IPS-NIHi11 (cell line): ENCODE measurements around the gene TBC1D22A.

Experiments
- DNase-seq: peaks from one replicate; pipeline ENCODE4 v3.0.0; 2012; ENCODE audit warnings: mixed read lengths, low spot score

The TBC1D22A gene

DNA sequence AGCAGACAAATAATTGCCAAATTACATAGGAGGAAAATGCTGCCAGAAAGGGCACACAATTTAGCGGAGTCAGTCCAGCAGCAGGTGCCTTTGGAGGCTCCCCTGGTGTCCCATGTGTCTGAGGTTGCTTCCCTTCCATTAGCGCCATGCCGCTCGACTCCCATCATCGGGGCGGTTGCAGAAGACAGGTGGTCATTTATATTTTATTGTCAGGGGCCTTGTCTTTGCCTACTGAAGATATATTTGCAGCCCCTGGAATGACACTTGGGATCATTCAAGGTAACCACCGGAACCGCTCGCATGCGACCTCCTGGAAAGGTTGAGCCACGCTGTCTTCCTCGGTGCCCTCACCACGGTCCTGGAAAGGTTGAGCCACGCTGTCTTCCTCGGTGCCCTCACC lies 298.3 kb downstream of the TBC1D22A start:
- DNase-seq: no peak

DNA sequence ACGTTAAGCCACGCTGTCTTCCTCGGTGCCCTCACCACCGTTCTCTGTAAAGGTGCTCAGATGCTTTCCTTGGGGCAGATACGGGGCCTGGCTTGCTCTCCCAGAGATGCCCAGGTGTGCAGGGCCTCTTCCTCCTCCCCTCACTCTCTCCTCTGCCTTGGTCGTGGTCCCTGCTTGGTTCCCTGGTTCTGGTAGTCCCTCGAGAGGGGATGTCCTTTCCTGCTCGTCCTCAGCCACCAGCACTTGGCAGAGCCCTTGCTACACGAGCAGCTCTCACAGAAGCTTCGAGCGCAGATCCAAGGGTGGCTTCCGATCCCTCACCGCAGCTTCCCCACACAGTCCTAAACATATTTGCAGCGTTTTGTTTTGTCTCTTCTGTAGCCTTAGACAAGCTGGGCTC lies 298.8 kb downstream of the TBC1D22A start:
- no peak for DNase-seq

GRCh38 chr22:47062126-47062525 lies 299.7 kb downstream of the TBC1D22A start:
- DNase-seq: no peak

DNA sequence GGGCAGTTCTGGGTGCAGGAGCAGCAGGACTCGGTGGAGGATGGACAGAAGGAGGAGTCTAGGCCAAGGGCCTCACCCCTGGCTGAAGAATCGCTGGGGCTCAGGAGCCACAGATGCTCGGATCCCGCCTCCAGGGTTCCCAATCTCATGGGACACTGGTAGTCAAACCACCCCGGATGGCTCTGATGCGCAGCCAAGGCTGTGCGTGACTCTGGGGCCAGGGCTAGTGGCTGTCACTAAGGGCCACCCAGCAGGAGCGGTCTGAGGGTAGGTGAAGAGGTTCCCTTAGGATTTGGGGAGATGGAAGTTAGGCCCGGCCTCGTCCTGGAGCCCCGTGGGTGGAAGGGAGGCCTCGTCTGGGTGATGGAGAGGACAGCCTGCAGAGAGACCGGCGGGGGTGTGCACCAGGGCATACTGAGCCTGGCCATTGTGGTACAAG lies 300.6 kb downstream of the TBC1D22A start:
- DNase-seq: no peak

DNA sequence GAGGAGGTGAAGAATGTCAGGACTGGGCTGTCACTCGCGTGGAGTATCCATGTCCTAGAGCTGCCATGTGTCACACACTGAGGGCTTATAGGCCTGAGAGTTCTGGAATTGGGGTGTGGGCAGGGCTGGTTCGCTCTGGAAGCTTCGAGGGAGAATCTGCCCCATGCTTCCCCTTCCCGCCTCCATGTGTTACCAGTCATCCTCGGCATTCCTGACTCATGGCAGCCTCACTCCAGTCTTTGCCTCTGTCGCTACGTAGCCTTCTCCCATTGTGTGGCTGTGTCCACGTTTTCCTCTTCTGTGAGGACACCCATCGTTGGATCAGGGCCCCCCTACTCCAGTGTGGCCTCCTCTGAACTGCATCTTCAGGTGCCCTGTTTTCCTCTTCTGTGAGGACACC lies 301.2 kb downstream of the TBC1D22A start:
- DNase-seq: peak; percentile 10

DNA sequence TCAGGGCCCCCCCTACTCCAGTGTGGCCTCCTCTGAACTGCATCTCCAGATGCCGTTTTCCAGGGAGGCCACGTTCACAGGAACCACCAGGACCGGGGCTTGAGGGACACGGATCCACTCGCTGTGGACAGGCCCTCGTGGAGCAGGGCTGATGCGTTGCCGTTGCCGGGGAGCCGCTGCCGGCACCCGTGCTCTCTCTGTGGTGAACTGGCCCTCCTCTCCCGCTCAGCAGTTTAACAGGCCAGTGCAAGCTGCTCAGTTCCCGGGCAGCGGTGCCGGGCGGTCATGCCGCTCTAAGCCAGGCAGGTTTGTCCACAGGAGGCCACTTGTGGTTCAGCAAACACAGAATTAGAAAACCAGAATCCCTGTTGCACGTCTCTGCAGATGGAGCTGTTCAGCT lies 301.6 kb downstream of the TBC1D22A start:
- DNase-seq: peak; percentile 8

GRCh38 chr22:47064416-47064815 lies 302.0 kb downstream of the TBC1D22A start:
- no peak for DNase-seq

DNA sequence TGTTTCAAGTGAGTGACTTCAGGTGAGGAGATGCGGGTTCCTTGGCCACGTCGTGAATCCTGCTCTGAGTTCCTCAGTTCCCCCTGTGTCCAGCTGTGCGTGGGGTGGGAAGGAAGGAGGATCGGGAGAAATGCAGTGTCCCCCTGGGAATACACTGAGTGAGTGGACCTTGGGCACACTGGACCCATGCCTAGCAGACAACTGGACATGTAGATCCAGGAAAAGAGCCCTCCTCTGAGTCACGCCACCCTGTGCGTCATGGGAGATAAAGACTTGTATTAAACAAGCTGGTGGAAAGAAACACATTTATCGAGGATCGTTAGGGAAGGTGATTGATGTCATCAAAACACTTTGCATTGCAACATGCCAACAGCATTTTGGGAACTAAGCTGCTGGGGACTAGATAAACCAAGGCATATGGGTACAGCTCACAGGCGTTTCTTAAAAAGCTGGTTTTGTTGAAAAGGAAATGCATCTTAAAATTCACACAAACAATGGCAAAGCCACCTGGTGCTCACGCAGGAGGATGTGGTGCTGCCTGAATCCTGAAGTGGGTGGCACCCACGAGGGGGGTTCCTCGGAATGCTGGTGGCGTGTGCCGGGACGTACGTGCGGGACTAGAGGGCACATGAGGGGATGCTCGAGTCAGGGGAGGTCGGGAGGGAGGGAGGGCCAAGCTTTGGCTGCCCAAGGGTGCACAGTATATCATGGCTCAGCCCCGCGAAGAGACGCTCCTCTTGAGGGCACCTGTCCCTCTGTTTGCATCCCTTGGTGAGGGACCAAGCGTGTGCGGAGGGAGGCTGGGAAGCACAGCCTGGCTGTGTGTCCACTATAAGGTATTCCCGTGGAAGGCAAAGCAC lies 303.5 kb downstream of the TBC1D22A start:
- DNase-seq: no peak

GRCh38 chr22:47066616-47066905 lies 304.1 kb downstream of the TBC1D22A start:
- DNase-seq: no peak

GRCh38 chr22:47067321-47067890 lies 305.0 kb downstream of the TBC1D22A start:
- DNase-seq: peak; percentile 4

- peak; percentile 14 for DNase-seq
Measured at GRCh38 chr22:47067911-47068625, 305.6 kb downstream of the TBC1D22A start.

DNA sequence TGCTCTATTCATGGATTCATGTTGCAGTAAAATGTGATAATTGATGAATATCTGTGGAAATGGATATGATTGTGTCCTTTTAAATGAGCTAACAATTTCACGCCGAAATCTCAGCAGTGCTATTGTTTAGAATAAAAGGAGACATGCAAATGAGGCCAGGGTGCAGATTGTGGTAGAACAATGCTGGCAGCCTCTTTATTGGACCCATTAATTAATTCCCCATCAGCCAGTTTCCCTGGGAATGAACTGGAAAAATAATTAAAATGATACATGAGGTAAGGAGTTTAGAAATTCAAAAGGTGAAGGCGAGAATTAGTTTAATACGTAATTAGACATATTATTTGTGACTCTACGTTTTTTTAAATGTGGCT lies 306.2 kb downstream of the TBC1D22A start:
- no peak for DNase-seq

DNA sequence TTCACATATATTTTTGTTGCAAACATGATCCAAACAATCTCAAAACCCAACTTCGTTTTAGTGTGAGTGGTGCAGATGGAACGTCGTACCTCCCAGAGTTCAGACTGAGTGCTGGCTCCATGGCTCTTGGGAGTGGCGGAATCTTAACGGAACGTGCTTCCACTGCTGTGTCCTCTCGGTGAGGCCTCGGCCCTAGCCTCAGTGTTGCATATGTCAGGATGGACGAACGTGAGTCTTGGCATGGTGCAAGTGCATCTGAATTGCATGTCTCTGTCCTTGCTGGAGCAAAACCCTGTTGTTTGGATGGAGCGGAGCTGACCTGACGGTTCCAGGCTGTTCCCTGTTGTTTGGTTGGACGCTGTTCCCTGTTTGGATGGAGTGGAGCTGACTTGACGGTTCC lies 306.8 kb downstream of the TBC1D22A start:
- DNase-seq: peak; percentile 7

GRCh38 chr22:47071078-47071806 lies 308.8 kb downstream of the TBC1D22A start:
- DNase-seq: peak; percentile 21

DNA sequence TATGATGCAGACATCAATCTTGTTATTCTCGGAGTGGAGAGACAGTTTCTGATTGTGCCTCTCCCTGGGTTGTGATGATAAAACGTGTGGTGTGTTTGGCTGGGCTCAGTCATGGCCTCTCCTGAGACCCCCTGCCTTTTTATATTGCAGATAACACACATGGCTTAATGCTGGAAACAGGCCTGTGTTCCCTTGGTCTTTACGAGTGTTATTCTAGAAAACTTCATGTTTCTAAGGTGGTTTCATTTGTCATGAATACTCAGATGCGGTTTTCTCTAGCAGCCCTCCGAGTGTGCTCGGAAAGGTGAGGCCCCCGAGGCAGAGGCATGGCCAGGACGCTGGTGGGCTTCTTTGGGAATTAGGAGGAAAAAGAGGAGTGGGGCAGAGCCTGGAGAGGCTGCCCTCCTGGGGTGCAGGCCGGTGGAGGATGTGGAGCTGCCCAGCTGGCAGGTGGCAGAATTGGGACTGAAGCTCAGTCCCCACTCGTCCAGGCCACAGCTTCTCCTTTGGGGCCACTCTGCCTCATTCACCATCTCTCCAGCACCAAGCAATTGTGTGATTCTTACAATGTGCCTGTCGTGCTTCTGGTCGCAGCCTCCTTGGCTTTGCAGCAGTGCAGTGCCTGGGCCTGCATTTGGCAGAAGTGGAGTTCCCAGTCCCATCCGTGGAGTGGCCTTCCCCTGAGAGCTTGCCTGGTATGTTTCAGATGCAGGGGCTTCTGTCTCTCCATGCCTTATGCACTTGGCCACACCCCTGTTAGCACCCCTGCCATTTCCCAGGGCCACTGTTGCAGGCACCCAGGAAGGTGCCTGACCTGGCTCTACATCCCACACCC lies 309.6 kb downstream of the TBC1D22A start:
- peak; percentile 11 for DNase-seq

GRCh38 chr22:47072642-47072967 lies 310.2 kb downstream of the TBC1D22A start:
- no peak for DNase-seq

DNA sequence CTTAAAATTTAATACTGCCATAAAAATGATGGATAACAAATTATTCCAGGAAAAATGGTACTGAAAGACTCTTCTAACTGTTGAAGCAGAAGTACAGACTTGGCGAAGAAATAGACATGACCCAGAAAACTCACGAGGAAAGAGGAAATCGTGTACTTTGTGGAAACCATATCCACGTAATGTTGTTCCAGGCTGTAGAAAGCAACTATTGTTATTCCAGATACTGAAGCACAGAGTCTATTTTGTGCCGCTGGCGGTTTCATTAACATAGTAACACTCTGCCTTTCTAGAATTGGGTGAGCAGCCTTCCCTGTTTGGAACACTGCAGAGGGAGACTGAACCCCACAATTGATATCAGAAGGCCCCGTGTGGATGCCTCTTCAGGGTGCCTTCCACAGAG lies 310.6 kb downstream of the TBC1D22A start:
- DNase-seq: no peak

DNA sequence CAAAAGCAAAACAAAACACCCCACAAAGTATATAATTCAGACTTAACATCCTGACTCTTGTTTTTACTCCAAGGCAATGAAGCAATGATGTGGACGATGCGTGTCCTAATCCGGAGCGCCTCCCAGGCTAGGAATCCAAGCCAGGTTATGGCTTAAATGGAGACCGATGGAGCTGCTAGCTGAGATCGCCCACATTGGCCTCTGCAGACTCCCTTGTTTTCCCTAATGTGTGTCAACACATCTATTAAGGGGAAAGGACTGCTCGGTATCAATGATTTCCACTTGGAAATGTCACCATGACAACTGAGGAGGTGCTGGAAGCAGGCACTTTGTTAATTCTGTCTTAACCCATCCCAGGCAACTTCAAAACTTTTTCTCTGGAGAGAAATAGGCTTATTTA lies 311.7 kb downstream of the TBC1D22A start:
- no peak for DNase-seq

DNA sequence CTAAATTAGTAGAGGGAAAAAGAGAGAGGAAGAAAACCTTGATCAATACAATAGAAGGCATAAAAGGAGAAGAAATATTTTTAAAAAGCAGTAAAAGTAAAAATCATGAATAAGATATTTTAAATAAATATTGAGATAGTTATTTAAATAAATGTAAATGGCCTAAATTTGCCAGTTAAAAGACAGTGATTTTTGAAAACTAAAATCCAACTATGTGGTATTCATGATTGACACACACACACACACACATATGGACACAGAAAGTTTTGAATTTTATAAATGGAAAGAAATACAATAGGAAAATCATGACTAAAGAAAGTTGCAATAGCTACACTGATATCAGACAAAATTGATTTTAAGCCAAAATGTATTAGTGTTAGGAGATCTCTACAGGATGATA lies 313.1 kb downstream of the TBC1D22A start:
- DNase-seq: no peak

DNA sequence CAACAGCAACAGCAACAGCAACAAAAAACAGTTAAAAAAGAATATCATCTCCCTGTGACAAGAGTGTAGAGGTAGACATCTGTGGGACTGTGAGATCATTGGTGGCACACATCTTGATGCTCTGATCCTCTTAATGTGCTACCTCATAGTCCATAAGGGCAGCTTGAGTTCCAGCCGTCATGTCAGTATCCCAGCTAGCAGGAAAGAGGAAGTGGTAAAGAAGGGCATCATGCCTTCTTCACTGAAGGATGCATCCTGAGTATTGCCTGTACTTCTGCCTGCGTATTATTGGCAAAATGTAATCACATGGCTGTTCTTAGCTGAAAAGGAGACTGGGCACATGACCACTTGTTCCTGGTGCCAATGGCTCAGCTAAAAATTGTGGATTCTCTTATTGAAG lies 314.3 kb downstream of the TBC1D22A start:
- DNase-seq: no peak

DNA sequence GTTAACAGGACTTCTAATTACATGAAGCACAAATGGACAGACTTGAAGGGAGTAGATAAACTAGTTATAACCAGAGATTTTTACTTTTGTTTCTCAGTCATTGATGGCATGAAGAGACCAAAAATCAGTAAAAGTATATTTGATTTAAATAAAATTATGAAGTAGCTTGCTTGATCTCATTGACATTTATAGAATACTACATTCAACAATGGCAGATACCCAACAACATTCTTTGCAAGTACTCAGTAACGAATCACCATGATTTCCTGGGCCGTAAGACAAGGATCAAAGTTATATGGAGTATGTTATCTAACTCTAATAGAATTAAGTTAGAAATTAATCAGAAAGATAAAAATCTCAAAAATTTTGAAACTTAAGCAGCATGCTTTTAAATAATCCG lies 317.6 kb downstream of the TBC1D22A start:
- DNase-seq: no peak

- no peak for DNase-seq
Measured at GRCh38 chr22:47082505-47082904, 320.1 kb downstream of the TBC1D22A start.
